Stimulated activated naive CD4-positive, alpha-beta T cell (primary cell): Measurements from ENCODE around the gene C1orf174.

ENCODE experiments used
- DNase-seq, 6 experiments: peaks; one replicate each; lab custom pipeline; 2025; lab: John Stamatoyannopoulos, UW

The C1orf174 gene

DNA sequence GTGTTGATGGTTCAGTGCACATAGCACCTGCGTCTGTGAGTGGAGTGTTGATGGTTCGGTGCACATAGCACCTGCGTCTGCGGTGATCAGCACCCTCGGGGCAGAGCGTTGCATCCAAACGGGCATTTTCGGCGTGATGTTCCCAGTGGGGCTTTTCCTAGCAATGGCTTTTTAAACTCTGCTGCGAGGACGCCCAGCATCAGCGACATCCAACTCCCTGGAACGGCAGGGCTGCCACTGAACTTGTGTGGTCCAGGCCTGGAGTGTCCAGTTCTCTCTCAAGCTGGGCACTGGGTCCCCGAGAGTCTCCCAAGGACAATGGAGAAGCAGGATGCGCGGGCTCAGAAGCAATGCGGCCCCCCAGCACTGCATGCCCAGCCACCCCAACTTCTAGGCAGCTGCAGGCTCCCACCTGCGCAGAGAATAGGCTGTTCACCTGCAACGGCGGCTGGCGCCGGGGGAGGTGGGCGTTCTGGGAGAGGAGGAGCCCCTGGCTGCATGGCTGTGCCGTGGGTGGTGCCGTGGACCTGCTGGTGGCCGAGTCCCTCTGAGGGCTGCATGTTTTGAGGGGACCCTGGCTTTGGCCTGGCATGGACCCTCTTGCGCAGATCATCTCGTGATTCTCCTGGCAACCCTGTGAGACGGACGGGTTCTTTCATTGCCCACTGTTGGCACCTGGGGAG, 10.1 kb upstream of the C1orf174 start:
- DNase-seq, result no peak

DNA sequence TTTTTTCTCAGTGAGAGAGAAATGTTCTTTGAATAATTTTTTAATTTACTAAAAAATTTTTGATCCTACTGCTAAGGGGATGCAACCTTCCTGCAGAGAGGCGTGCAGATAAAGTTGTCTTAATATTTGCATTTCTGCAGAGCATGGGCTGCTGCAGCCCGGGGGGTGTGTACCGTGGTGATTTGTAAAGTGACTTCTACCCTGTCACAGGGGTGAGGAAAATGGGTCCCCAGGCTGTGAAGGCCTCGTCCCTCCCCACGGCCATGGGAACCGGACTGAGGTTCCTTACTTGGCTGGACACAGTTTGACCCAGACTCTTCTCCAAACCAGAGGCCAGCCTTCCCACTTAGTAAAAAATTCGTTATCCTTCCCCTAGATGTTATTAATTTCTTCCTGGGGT, 9.5 kb upstream of the C1orf174 start:
- DNase-seq, result no peak

DNA sequence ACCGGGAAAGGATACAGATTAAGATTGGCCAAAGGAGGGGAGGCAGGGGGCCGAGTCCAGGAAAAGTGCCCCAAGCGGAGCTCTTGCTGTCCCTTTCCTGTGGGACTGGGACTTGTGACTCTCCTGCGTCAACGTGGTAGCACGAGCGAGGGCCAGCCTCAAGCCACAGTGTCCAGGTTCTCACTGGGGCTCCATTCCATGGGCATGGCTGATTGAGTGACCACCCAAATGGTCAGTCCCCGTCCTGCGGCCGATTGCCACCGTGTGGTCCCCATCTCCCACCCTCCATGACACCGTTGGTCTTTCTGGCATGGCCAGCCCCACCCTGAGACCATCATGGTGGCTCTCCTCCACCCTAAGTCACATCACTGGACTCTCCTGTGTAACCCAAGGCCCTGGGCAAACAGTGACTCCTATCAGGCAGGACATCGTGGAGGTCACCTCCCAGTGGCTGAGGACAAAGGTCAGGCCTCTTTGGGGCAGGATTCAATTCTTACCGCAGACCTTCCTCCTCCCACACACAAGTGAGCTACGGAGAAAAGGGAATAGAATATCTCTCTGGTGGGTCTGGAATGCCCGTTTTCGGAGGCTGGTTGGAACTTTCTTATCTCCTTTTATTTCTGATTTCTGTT, 8.9 kb upstream of the C1orf174 start:
- DNase-seq, result no peak

DNA sequence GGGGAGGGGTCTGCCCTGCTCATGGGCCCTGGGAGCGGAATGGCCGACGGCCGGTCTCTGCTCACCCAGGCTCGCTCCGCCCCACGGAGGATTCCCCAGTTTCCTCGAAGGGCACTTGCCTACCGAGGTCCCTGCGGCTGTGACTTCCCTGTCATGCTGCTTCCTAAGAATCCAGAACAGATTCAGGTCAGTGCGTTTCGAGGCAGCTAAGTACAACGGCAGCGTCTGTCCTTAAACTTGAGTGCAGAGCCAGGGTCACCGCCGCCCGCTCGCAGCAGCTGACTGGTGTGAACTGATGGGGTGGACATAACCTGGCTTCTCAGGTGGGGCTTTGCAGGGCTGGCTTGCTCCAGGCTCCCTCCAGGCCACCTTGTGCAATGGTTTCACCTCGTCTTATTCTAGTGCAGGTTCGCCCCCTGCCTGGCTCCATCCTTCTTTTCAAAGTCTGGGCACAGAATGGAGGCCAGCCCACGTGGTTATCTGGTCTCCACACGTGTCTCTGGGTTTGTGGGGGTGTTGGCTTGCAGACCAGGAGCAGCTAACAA, 7.6 kb upstream of the C1orf174 start:
- DNase-seq, result no peak

DNA sequence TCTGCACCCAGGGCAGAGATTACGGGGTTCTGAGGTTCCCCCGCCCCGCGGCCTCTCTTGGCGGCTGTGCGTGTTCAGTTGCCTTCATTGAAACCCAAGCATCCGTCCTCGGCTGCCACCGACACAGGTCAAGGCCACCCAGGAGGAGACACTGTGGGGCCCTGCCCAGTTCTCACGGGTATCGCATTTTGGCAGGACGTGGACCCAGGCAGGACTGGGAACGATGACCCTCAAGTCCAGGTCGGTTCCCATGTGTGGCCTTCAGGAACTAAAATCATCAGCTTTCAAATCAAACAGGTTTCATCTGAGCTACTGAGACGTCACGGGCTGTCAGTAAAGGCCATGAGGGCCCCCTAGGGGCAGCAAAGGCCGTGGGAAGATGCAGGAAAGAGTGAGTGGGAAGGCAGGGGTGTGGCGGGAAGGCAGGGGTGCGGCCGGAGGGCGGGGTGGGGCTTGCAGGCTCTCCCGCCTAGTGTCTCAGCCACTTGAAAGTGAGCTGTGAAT, 7.0 kb upstream of the C1orf174 start:
- no peak for DNase-seq

DNA sequence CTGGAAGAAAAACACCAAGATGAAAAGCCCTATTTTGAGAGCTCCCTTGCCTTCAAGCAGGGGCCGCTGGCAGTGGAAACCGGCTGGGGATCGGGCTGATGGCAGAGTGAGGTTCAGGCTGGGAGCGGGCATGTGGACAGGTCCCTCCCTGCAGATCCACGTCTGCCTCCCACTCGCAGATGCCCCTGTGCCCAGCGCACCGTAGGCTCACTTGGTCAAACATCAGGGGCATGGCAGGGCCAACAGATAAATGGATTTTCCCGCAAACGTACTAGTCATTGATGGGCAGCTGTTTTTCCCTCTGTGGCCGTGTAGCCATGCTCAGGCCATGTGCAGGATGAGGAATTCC, 6.6 kb upstream of the C1orf174 start:
- DNase-seq, result no peak

DNA sequence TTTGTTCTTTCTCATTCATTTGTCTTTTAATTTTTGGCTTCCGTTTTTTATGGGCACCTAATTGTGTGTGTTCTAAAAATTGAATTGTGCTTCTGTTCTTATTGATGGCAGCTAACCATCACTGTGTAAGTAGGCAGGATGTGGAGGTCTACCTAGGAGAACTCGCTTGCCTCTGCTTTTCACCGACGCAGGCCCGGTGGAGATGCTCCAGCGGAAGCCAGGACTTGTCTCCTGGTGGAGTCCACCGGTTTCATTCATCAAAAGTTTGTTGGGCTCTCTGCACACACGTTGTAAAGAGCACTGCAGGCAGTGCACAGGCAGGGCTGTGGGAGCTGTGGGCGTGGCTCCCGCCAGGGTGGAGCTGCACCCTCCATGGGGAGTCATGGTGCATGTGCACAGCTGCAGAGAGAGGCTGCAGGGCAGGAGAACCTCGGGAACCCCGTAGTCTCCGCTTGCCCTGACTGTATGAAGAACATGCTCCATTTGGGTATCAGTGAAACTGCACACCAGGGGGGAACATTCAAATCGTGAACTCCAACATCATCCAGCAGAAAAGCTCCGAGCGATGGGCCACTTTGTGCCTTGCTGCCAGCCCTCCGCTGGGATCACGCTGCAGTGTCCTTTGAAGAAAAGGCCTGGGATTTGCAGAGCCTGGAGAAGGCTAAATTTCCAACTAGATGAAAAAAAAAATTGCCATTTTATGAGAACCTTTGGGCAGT, 6.0 kb upstream of the C1orf174 start:
- no peak for DNase-seq

DNA sequence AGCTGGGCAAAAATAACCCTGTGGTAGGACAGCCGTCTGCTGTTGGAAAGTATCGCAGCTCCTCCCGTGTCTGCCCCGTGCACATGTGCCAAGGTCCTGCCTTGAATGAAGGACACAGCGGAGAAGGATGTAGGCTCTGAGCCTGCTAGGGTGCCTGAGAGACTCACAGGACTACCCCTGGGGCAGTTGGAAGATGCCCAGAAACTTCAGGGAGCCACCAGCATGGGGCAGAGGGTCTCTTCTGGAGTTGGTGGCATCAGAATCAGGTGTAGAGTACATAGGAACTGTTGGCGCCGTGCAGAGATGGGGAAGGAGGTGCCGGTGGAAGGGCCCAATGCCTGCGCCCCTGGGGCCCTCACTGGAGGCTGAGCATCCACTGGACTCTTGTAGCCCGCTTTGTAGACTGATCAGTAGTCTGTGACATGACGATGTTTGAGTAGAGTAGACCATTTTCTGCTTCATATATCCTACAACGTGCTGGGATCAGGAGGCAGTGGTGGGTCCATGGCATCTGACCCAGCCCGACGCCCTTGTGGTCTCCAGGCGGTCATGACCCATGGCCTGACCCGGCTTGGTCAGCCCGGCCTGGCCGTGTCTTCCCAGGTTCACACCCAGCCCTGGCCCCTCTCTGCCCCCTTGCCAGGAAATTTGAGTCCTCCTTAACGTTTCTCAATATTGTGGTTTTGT, 5.3 kb upstream of the C1orf174 start:
- no peak for DNase-seq

DNA sequence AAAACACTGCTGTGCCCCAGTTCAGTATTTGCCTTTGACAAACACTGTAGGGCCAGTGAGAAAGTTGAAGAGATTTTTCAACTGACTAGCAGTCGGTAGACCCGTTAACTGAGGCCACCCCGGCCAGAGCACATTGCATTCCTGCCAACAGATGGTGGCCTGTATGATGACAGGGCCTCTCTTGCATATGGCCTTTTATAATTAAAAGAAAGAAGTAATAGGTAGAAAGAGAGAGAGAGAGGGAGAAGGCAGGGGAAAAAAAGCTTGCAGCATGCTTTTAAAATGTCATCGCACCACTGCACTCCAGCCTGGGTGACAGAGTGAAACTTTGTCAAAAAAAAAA, 4.7 kb upstream of the C1orf174 start:
- DNase-seq, result no peak

DNA sequence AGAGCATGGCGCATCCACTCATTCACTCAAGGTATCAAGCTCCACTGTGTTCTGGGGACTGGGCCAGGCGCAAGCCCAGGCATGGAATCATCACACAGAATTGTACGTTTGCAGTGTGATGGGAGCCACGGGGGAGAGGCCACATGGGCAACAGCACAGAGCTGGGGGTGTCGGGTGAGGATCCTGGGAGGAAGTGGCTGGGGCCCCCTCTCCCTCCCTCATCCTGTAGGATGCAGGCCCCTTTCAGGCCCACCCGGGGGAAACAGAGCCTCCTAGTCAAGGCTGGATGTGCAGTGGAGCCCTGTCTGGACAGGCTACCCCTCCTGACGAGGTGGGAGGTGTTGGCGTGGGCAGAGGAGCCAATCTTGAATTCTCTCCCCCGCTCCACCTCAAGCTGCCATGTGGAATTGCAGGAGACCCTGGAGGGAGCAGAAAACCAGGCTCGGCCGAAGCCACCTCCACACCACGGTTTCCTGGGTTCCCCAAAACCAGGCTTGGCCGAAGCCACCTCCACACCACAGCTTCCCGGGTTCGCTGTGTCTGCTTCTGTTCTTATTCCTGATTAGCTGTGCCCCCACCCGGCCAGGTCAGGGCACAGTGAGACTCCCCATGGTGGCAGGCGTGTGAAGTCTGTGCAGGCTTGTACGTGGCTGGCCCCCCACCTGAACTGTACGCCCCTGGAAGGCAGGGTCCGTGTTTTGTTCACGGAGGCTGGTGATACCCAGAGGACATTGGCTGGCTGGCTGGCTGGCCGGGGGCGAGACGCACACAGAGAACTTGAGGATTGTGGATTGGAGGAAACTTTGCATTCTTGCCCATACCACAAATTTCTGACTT, 4.2 kb upstream of the C1orf174 start:
- DNase-seq, result no peak

DNA sequence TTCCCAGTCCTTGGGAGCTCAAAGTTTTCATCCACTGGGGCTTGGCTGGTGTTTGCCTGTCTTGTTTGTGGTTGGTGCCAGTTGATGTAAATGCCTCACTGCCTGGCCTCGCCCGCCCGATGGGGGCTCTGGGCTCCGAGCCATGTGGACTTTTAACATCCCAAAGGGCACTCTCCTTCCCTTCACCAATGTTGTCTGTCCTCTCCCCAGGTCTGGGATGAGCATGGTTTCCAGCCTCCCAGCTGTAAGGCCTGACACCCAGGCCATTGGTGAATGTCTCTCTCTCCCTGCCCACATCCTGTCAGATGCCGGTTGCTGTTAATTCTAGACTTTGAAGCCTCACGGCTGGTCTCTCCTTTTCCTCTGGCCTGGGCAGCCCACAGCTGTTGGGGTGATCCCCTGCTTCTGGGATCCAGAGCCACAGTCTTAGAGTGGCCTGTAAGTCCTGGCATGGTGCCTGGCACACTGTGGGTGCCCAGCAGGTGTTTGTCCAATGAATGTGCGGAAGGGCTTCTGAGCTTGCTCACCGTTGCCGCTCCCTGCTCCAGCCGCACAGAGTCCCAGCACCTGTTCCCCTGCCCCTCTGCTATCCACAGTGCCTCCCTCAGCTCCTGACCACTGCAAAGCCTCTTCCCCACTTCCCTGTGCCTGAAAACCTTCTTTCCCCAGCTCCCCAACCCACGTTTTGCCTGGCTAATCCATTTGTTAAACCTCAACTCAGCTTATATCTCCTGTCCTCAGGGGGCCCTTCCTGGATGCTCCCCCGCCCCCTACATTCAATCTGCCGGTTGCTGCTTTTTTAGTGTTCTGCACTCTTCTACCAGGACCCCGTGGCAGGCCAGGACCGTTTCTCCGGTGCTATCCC, 3.3 kb upstream of the C1orf174 start:
- DNase-seq, result peak in 2 of 6 experiments; percentile 8 to 25

DNA sequence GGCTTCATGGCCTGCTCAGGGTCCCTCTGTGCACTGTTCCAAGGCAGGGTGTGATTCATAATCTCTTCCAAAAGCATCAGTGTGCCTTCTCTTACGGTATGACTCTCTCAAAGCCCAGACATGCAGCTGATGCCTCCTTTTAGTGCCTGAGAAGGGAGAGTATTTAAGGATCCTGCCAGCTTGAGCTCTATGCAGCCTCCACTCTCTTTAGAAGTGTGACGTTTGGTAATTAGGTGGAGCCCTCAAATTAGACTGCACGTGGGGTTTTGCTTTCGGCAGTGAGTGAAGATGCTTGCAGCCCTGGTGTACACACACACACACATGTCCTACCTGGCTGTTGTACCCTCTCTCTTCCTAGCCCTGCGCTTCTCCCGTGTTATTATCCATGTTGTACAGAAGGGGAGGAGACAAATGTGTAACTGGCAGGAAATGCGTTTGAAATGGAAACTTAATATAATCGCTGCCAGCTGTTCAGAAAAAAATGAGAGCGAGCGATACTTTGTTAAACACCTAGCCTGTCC, 2.6 kb upstream of the C1orf174 start:
- DNase-seq, result peak in 3 of 6 experiments; percentile 50 to 62 (median 50)

DNA sequence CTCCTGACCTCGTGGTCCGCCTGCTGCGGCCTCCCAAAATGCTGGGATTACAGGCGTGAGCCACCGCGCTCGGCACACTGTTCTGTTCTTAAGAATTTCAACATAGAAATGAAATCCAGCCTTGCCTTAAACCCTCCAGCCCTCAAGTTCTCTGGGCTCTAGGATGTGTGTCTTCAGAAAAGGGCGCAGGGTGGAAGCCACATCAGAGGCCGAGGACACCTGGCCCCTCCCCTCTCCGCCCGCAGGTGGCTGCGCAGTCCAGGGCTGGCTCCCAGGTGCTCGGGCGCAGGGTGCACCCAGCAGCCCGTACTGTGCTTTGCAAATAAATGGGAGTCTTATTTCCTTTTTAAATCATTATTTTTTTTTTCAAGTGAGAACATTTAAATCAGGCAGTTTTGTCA, 2.0 kb upstream of the C1orf174 start:
- peak; percentile 19 to 50 (median 34) for DNase-seq

DNA sequence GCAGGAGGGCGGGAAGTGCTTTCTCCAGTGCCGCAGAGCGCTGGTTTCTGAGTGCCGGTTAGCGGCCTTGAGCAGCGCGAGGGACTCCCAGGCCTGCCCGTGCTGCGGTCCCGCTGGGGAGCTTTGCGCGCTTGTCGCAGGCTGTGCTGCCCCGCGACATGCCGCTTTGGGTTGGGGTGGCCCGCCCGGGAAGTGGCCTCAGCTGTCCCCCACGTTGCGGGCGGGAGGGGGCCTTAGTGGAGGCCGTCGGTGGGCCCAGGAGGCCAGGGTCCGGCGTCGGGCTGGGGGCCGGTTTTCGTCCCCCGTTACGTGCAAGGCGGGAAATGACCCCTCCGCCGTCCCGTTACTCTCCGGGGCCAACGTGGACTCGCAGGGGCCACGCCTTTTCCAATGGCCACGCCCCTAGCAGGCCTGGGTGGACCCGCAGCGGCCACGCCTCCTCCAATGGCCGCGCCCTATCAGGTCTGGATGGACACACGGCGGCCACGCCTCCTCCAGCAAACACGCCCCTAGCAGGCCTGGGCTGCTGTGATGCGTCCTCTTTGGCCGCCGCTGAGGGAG, 977 bp upstream of the C1orf174 start:
- DNase-seq, result peak in 4 of 6 experiments; percentile 45 to 72 (median 64)

DNA sequence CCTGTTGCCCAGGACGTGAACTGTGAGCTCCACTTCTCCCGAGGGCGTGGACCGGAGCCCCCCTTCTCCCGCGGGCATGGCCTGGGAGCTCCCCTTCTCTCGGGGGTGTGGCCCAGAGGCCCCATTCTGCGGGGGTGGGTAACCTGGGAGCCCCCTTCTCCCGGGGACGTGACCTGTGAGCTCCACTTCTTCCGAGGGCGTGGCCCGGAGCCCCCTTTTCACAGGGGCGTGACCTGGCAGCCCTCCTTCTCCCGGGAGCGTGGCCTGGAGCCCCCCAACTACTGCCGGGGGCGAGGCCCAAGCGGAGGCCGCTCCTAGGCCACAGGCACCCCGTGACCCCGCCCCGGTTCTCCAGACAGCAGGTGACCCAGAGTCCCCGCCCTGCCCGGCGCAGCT, 320 bp downstream of the C1orf174 start:
- DNase-seq, result peak in 1 of 6 experiments; percentile 44

DNA sequence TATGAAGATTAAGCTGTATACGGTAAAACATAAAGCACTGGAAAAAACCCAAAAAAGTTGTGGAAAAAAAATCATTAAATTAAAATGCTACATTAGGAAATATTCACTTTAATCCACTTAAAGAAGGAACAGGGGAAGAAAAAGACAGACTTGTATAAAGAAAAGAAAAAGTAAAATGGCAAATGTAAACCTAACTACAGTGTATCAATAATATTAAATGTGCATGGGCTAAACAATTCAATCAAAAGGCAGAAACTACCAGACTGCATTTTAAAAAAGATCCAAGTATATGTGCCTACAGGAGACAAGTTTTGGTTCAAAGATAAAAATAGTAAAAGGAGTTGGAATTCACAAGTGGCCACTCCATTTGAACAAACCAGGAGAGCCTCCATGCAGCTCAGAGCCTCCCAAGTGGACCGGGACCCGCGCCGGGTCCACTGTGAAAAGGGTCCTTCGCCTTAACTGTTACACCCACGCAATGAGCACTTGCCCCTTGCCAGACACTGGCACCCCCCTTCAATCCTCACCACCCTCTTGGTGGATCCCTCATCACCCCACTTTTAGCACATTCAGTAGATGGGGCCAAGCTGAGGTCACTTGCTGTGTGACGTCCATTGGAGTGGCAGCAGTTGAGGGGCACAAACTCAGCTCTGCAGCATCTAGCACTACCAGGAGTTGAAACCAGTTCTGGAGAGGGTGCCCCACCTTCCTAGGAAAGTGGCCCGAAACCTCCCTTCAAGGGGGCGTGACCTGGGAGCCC, 898 bp downstream of the C1orf174 start:
- DNase-seq, result no peak

DNA sequence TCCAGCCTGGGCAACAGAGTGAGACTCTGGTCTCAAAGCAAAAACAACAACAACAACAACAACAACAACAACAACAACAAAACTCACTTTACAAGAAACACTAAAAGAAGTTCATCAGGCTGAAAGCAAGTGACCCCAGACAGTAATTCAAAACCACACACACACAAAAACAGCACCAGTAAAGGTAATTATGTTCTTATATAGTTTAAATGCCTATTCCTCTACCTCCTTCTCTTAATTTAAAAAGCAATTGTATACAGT, 1.7 kb downstream of the C1orf174 start:
- DNase-seq, result no peak

DNA sequence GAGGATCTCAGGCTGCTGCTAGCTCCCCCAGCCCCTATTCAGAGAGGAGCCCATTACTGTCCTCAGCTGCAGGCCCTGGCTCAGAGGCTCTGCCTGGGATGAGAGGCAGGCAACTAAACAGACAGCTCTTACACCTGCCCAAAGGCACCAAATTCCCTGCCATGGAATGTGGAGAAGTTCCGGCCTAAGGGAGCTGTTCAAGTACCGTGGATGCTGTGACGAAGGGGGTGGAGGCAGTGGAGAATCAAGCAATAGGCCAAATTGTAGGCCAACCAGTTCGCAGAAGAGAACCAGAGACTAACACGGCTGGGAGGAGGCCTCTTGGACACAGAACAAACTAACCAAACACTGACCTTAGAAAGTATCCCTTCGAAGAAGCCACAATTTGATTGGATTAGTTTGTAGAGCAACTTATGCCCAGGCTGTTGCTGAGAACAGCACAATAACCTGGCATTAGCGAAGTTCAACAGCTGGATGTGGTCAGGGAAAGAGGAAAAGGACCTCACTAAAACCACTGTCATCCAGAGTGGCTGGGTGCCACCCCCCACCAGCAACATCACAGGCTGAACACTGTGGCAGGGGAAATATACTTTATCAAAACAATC, 3.6 kb downstream of the C1orf174 start:
- no peak for DNase-seq

DNA sequence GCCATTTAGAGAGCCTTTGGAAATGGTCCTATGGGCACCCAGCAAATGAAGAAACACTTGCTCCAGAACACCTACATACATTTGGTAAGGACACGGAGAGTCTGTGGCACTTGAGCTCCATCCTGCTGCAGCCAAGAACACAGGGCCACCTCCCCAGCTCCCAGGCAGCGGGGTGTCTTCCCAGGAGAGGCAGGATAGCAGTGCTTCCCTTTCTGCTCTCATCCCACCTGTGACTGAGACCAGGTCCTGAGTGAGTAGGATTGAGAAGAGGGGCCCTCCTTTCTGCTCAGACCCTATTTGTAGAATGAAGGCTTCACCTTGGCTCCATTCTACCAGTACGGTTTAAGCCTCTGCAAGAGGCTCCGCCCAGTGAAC, 4.1 kb downstream of the C1orf174 start:
- no peak for DNase-seq
